SK-N-SH (cell line): Measurements from ENCODE around the gene TTLL7. TPM values are rescaled to one million over a fixed set of nuclear protein-coding genes. Genes with fewer than 3 reads are reported as not detected.

Source experiments
- CTCF ChIA-PET: fragments of 300-600, 350-600 bp; formaldehyde crosslinking; extraction: SDS; loops from one replicate; lab custom pipeline; 2021; lab: Yijun Ruan, JAX
- POLR2A ChIA-PET: fragments of 350-600 bp; sonication (Branson Sonifier 250); formaldehyde crosslinking; extraction: SDS; loops from one replicate; lab custom pipeline; 2020; ENCODE audit warnings: antibody characterized with exemption, inconsistent platforms; lab: Yijun Ruan, JAX
- DNase-seq: peaks from one replicate; pipeline ENCODE4 v3.0.0; 2012
- H2AFZ ChIP-seq: fragments of 200-600 bp; sonication (generic); 2 replicates; pipeline ENCODE4 v1.8.1; 2016; ENCODE audit warnings: antibody characterized with exemption, mild to moderate bottlenecking, low read depth
- H3F3A ChIP-seq: fragments of 200-600 bp; sonication (generic); replicated peaks from 2 replicates; pipeline ENCODE3; 2016; ENCODE audit warnings: antibody characterized with exemption, mild to moderate bottlenecking; ENCODE audit not compliant: insufficient read depth
- H3K27ac ChIP-seq, 2 experiments: fragments of 200-500 bp in 1 of 2; fragments of 200-600 bp in 1 of 2; sonication (Bioruptor generic) in 1 of 2; sonication (generic), shearing (Covaris generic) in 1 of 2; 2 replicates each; pipeline versions ENCODE4 v1.5.1 to v1.6.1; 2014 to 2016; ENCODE audit warnings: low read depth in 2 of 2, inconsistent platforms in 1 of 2, low read length in 1 of 2, mild to moderate bottlenecking in 1 of 2, mixed read lengths in 1 of 2
- H3K27me3 ChIP-seq: fragments of 200-600 bp; sonication (generic), shearing (Covaris generic); 2 replicates; pipeline ENCODE4 v1.6.1; 2016; ENCODE audit warnings: mixed run types; ENCODE audit not compliant: insufficient read depth
- H3K36me3 ChIP-seq, 2 experiments: fragments of 200-500 bp in 1 of 2; fragments of 200-600 bp in 1 of 2; sonication (Bioruptor generic) in 1 of 2; sonication (generic) in 1 of 2; replicated peaks in 1 of 2; 2 replicates each; pipeline versions ENCODE3 to v1.5.1; 2014 to 2016; ENCODE audit warnings: low read length in 1 of 2, mild to moderate bottlenecking in 1 of 2; ENCODE audit not compliant: insufficient read depth in 2 of 2, control insufficient read depth in 1 of 2
- H3K4me1 ChIP-seq, 2 experiments: fragments of 200-500 bp in 1 of 2; fragments of 200-600 bp in 1 of 2; sonication (Bioruptor generic) in 1 of 2; sonication (generic), shearing (Covaris generic) in 1 of 2; 2 replicates each; pipeline versions ENCODE4 v1.5.1 to v1.6.1; 2014 to 2016; ENCODE audit warnings: low read depth in 1 of 2, low read length in 1 of 2, mixed run types in 1 of 2; ENCODE audit not compliant: insufficient read depth in 2 of 2, control insufficient read depth in 1 of 2
- H3K4me2 ChIP-seq: fragments of 200-600 bp; sonication (generic), shearing (Covaris generic); 2 replicates; pipeline ENCODE4 v1.6.1; 2017; ENCODE audit warnings: mixed run types
- H3K4me3 ChIP-seq, 2 experiments: fragments of 200-500 bp in 1 of 2; fragments of 200-600 bp in 1 of 2; sonication (Bioruptor generic) in 1 of 2; sonication (generic), shearing (Covaris generic) in 1 of 2; 2 replicates each; pipeline versions ENCODE4 v1.5.1 to v1.8.1; 2014 to 2016; ENCODE audit warnings: low read depth in 2 of 2, inconsistent platforms in 1 of 2, low read length in 1 of 2, mild to moderate bottlenecking in 1 of 2, mixed read lengths in 1 of 2, moderate library complexity in 1 of 2
- H3K79me2 ChIP-seq: fragments of 200-600 bp; sonication (generic); 2 replicates; pipeline ENCODE4 v1.8.1; 2017; ENCODE audit warnings: mild to moderate bottlenecking; ENCODE audit not compliant: insufficient read depth
- H3K9ac ChIP-seq: fragments of 200-600 bp; sonication (generic); 2 replicates; pipeline ENCODE4 v1.6.1; 2017; ENCODE audit warnings: mixed run types
- H3K9me2 ChIP-seq: fragments of 200-600 bp; sonication (generic); 2 replicates; pipeline ENCODE4 v1.6.1; 2017; ENCODE audit warnings: mixed run types
- H3K9me3 ChIP-seq: fragments of 200-600 bp; sonication (generic); 2 replicates; pipeline ENCODE4 v1.6.1; 2017; ENCODE audit warnings: mixed run types, mild to moderate bottlenecking, moderate library complexity
- H4K20me1 ChIP-seq: fragments of 200-600 bp; sonication (generic); 2 replicates; pipeline ENCODE4 v1.6.1; 2017; ENCODE audit warnings: mild to moderate bottlenecking, mixed run types; ENCODE audit not compliant: insufficient read depth
- CHD2 ChIP-seq: fragments of 150-350 bp; IDR thresholded peaks from 2 replicates; pipeline ENCODE4 v1.6.1; 2018; ENCODE audit warnings: low read length; ENCODE audit not compliant: partially characterized antibody
- FOSL2 ChIP-seq: IDR thresholded peaks from 2 replicates; pipeline ENCODE4 v1.4.0; 2012; ENCODE audit warnings: low read depth, mild to moderate bottlenecking, moderate library complexity, borderline replicate concordance
- FOXJ3 ChIP-seq: sonication (generic); formaldehyde crosslinking; IDR thresholded peaks from 2 replicates; pipeline ENCODE4 v1.5.1; 2020; ENCODE audit warnings: mild to moderate bottlenecking, missing genetic modification reagents
- IRF3 ChIP-seq: fragments of 150-350 bp; IDR thresholded peaks from 2 replicates; pipeline ENCODE4 v1.6.1; 2016; ENCODE audit warnings: mild to moderate bottlenecking, low read depth, low read length
- JUND ChIP-seq: IDR thresholded peaks from 2 replicates; pipeline ENCODE4 v1.4.0; 2012
- MAX ChIP-seq: IDR thresholded peaks from 2 replicates; pipeline ENCODE4 v1.4.0; 2012; ENCODE audit warnings: low read depth
- MEF2A ChIP-seq: IDR thresholded peaks from 2 replicates; pipeline ENCODE4 v1.4.0; 2012; ENCODE audit warnings: low read depth, borderline replicate concordance
- MXI1 ChIP-seq: IDR thresholded peaks from 2 replicates; pipeline ENCODE4 v1.6.1; 2012; ENCODE audit warnings: mild to moderate bottlenecking, low read depth, low read length, improper control_type of control experiment
- POLR2AphosphoS5 ChIP-seq: IDR thresholded peaks from 2 replicates; pipeline ENCODE4 v1.6.1; 2012; ENCODE audit warnings: low read depth, low read length
- RAD21 ChIP-seq: IDR thresholded peaks from 2 replicates; pipeline ENCODE4 v1.6.1; 2012; ENCODE audit warnings: mild to moderate bottlenecking, low read length
- RCOR1 ChIP-seq: fragments of 150-350 bp; IDR thresholded peaks from 2 replicates; pipeline ENCODE4 v1.6.1; 2017; ENCODE audit warnings: antibody characterized with exemption, low read length
- RFX5 ChIP-seq: IDR thresholded peaks from 2 replicates; pipeline ENCODE4 v1.6.1; 2012; ENCODE audit warnings: mild to moderate bottlenecking, improper control_type of control experiment, low read length
- SIN3A ChIP-seq: IDR thresholded peaks from 2 replicates; pipeline ENCODE4 v1.6.1; 2012; ENCODE audit warnings: low read depth, mild to moderate bottlenecking, low read length, moderate library complexity, borderline replicate concordance
- TAF1 ChIP-seq: IDR thresholded peaks from 2 replicates; pipeline ENCODE4 v1.6.1; 2012; ENCODE audit warnings: low read depth, mild to moderate bottlenecking, low read length, moderate library complexity, borderline replicate concordance
- TCF12 ChIP-seq: IDR thresholded peaks from 2 replicates; pipeline ENCODE4 v1.4.0; 2012
- YY1 ChIP-seq: IDR thresholded peaks from 2 replicates; pipeline ENCODE4 v1.4.0; 2012; ENCODE audit warnings: low read depth, mild to moderate bottlenecking
- ZBTB33 ChIP-seq: IDR thresholded peaks from 2 replicates; pipeline ENCODE4 v1.4.0; 2012; ENCODE audit warnings: low read depth, borderline replicate concordance
- WGBS: methylation state at CpG from one replicate; pipeline ENCODE4 v1.1.6; 2017; ENCODE audit warnings: low lambda C conversion rate; 5-methylcytosine and 5-hydroxymethylcytosine counted together
- polyA plus RNA-seq, 3 experiments: library from polyadenylated mRNA; depleted of rRNA; stranded (reverse); fragments of >200 nt; gene quantifications; 2 replicates each; pipeline ENCODE4 v1.2.3, GENCODE V29; 2012
- TF ChIP-seq, protein P1 (sequence below): IDR thresholded peaks from 2 replicates; pipeline ENCODE4; 2012
- TF ChIP-seq, protein P2 (sequence below): fragments of 150-350 bp; IDR thresholded peaks from 2 replicates; pipeline ENCODE4 v1.6.1; 2017; ENCODE audit warnings: antibody characterized with exemption, low read length, low read depth, borderline replicate concordance

Gene TTLL7
- polyA plus RNA-seq, 1 of the 3 experiments (the other 2 are of a cell fraction) = 7.3 TPM

DNA sequence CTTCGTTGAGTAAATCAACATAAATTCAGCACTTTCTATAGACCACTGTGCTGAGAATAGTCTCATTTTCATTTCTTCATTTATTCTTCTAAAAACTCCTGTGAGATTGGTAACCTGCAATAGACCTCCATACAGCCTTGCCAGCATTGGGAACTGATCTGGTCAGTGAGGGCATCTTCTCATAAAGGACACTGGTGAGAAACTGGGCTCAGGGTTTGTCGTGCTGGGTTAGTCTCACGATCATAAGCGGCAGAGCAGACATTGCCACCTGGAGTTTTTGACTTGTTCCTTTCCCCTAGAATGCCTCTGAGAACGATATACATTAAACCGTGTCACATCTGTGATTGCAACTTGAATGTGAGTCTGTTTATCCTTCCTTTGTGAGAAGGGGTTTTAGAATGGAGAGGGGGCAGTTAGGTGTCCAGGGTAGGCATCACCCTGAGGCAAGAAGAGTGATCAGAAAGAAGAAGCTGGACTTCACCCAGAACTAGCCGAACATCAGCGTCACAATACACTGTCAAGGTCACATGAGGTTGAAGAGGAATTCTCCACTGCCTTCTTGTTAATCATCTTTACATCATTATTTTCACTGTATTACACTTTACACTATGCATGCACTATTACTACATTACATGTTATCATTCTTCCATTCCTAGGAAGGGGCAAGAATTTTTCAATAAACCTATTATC, 1.4 kb upstream of the TTLL7 start:
- TF ChIP-seq YY1 (no peak), JUND (no peak), MAX (no peak), ZBTB33 (no peak), RFX5 (no peak), CHD2 (no peak), RAD21 (no peak), TAF1 (no peak), FOSL2 (no peak), IRF3 (no peak), MXI1 (no peak), POLR2AphosphoS5 (no peak), MEF2A (no peak), SIN3A (no peak), RCOR1 (no peak), FOXJ3 (CRISPR knock-in tag) (no peak), TCF12 (no peak)
- TF ChIP-seq, protein P1, sequence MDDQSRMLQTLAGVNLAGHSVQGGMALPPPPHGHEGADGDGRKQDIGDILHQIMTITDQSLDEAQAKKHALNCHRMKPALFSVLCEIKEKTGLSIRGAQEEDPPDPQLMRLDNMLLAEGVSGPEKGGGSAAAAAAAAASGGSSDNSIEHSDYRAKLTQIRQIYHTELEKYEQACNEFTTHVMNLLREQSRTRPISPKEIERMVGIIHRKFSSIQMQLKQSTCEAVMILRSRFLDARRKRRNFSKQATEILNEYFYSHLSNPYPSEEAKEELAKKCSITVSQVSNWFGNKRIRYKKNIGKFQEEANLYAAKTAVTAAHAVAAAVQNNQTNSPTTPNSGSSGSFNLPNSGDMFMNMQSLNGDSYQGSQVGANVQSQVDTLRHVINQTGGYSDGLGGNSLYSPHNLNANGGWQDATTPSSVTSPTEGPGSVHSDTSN = no peak
- TF ChIP-seq, protein P2, sequence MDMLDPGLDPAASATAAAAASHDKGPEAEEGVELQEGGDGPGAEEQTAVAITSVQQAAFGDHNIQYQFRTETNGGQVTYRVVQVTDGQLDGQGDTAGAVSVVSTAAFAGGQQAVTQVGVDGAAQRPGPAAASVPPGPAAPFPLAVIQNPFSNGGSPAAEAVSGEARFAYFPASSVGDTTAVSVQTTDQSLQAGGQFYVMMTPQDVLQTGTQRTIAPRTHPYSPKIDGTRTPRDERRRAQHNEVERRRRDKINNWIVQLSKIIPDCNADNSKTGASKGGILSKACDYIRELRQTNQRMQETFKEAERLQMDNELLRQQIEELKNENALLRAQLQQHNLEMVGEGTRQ = no peak
- TF ChIP-seq, all 33 proteins: peak for 0
- Histone ChIP-seq H3K4me2 (no peak overlapping the region), H3K36me3 (no peaks in the 10 kb centered on the region), H3K4me1 (peaks cover 0 to 6% of the 10 kb centered on the region in 2 experiments; a peak in 3 of 4 replicates), H3K9me3 (no peaks in the 10 kb centered on the region), H3K79me2 (no peaks in the 10 kb centered on the region), H3K4me3 (no peak overlapping the region), H3K9me2 (no peaks in the 10 kb centered on the region), H3K9ac (no peak overlapping the region), H2AFZ (no peak overlapping the region), H4K20me1 (no peaks in the 10 kb centered on the region), H3K27ac (no peak overlapping the region), H3F3A (peaks cover 15% of the 10 kb centered on the region), H3K27me3 (no peaks in the 10 kb centered on the region)
- 94% methylated on average over 8 of the region's 8 CpGs for WGBS
- ChIA-PET POLR2A (no interaction called here), CTCF (no interaction called here)
- DNase-seq = no peak
